Esophagus squamous epithelium (tissue), 5 donors: ENCODE measurements around the gene HOPX. TPM values are rescaled to one million over a fixed set of nuclear protein-coding genes. Genes with fewer than 3 reads are reported as not detected.

Experiments
- DNase-seq: peaks from one replicate; lab custom pipeline; 2025; lab: John Stamatoyannopoulos, UW
- H3K27ac ChIP-seq, 4 donors: fragments of 200-600 bp; sonication (generic); one replicate each; pipeline ENCODE4 v1.5.1; 2016 to 2019; ENCODE audit warnings: mild to moderate bottlenecking in 1 of 4
- H3K27me3 ChIP-seq, 4 donors: fragments of 200-600 bp; sonication (generic); 1 replicate in 3 of 4; 2 replicates in 1 of 4; pipeline versions ENCODE4 v1.5.1 to v1.6.0; 2017 to 2021; ENCODE audit warnings: antibody characterized with exemption in 1 of 4
- H3K36me3 ChIP-seq, 3 donors: fragments of 200-600 bp; sonication (generic); one replicate each; pipeline ENCODE4 v1.5.1; 2016 to 2019
- H3K4me1 ChIP-seq, 3 donors: fragments of 200-600 bp; sonication (generic); one replicate each; pipeline ENCODE4 v1.5.1; 2017 to 2019
- H3K4me3 ChIP-seq, 4 donors: fragments of 200-600 bp; sonication (generic); 1 replicate in 3 of 4; 2 replicates in 1 of 4; pipeline ENCODE4 v1.5.1; 2016 to 2019; ENCODE audit warnings: mild to moderate bottlenecking in 2 of 4, moderate library complexity in 1 of 4
- H3K9me3 ChIP-seq, 3 donors: fragments of 200-600 bp; sonication (generic); one replicate each; pipeline ENCODE4 v1.5.1; 2016 to 2019
- CTCF ChIP-seq, 6 experiments: fragments of 450-650 bp in 4 of 6; fragments of 200-600 bp in 2 of 6; sonication (generic) in 2 of 6; IDR thresholded peaks; one replicate each; pipeline ENCODE4 v1.5.1; 2016 to 2019; ENCODE audit warnings: antibody characterized with exemption in 6 of 6, mild to moderate bottlenecking in 4 of 6, moderate library complexity in 4 of 6
- POLR2A ChIP-seq, 4 donors: fragments of 450-650 bp; IDR thresholded peaks; one replicate each; pipeline ENCODE4 v1.6.1; 2017; ENCODE audit warnings: antibody characterized with exemption in 4 of 4, mild to moderate bottlenecking in 4 of 4, moderate library complexity in 3 of 4
- WGBS, 2 donors: methylation state at CpG; one replicate each; pipeline ENCODE4 v1.1.5; 2018; 5-methylcytosine and 5-hydroxymethylcytosine counted together
- intact Hi-C: fragments of 100-400 bp; cut with DNase I; formaldehyde crosslinking; loops from one replicate; pipeline ENCODE4 v1.15.0; 2022
- total RNA-seq, 4 donors: library from RNA; depleted of rRNA; stranded (reverse); fragments of >200 nt; gene quantifications; one replicate each; pipeline ENCODE4 v1.1.0, GENCODE V29; 2016
- donor health status: DM: yes; HTN: yes; CAD: no.

HOPX gene
- total RNA-seq, 4 donors from 2014 or later = 319 to 373 (median 338) TPM

GRCh38 chr4:56689201-56689969 lies 8.3 kb upstream of the HOPX start:
- no peak for TF ChIP-seq CTCF (IDR thresholded peaks at IDR 0.05)
- no peak for TF ChIP-seq POLR2A (IDR thresholded peaks at IDR 0.05)
- no peaks in the 10 kb centered on the region for H3K4me1 ChIP-seq
- H3K9me3 ChIP-seq = no peaks in the 10 kb centered on the region
- no peaks in the 10 kb centered on the region for H3K27me3 ChIP-seq
- 86% methylated on average over 2 of the region's 2 CpGs for WGBS, 2 donors
- DNase-seq = no peak
- no peaks in the 10 kb centered on the region for H3K36me3 ChIP-seq
- H3K27ac ChIP-seq = no peak overlapping the region
- intact Hi-C loops = no loop called here
- H3K4me3 ChIP-seq = no peak overlapping the region

GRCh38 chr4:56688094-56688647 lies 7.1 kb upstream of the HOPX start:
- no peaks in the 10 kb centered on the region for H3K4me1 ChIP-seq
- H3K27me3 ChIP-seq = no peaks in the 10 kb centered on the region
- no peak for TF ChIP-seq CTCF (IDR thresholded peaks at IDR 0.05)
- TF ChIP-seq POLR2A (IDR thresholded peaks at IDR 0.05) = no peak
- H3K36me3 ChIP-seq = no peaks in the 10 kb centered on the region
- no peak overlapping the region for H3K4me3 ChIP-seq
- intact Hi-C loops = no loop called here
- WGBS, 2 donors = 76 to 78% methylated on average over 2 of the region's 2 CpGs
- no peaks in the 10 kb centered on the region for H3K9me3 ChIP-seq
- H3K27ac ChIP-seq = no peak overlapping the region
- DNase-seq = no peak

DNA sequence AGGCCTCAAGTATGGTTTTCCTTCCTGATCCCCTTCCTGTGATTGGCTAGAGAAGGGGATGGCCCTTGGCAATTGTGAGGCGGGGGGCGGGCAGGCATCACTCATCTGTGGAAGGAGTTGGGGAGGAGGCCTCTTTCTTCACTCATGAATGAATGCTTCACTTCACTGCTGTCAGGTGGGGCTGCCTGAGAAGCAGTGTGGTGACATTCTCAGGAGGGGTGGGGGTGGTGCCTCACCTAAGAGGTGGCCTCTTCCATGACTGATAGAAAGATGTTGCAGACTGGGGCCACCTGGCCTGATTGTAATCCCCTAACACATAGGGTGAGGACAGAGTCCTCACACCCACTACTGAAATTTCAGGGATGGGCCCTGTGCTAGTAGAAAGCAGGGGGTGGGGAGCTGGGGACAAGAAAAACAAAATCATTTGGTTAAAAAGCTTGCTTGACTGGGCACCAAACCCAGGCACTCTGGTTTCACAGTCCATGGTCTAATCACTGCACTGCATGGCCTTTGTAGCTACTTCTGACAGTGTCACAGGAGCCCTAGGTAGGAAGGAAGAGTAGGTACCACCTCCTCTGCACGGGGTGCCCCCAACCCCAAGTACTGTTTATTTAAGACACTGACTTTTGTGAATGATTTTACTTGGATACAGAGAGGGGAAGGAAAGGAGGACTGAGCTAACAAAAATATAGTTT lies 5.6 kb upstream of the HOPX start:
- no peaks in the 10 kb centered on the region for H3K9me3 ChIP-seq
- 60 to 85% methylated on average over 1 to 3 of the region's 3 CpGs for WGBS, 2 donors
- TF ChIP-seq POLR2A (IDR thresholded peaks at IDR 0.05) (no peak), CTCF (IDR thresholded peaks at IDR 0.05) (no peak)
- intact Hi-C loops = no loop called here
- H3K4me1 ChIP-seq = peaks cover 4 to 11% (median 5%) of the 10 kb centered on the region in 3 donors
- peaks cover 0 to 3% (median 0%) of the 10 kb centered on the region in 4 donors for H3K27me3 ChIP-seq
- no peak for DNase-seq
- H3K36me3 ChIP-seq = no peaks in the 10 kb centered on the region
- H3K4me3 ChIP-seq = no peak overlapping the region
- peak overlapping the region in 3 of 4 donors; percentile 34 to 59 (median 37) for H3K27ac ChIP-seq

DNA sequence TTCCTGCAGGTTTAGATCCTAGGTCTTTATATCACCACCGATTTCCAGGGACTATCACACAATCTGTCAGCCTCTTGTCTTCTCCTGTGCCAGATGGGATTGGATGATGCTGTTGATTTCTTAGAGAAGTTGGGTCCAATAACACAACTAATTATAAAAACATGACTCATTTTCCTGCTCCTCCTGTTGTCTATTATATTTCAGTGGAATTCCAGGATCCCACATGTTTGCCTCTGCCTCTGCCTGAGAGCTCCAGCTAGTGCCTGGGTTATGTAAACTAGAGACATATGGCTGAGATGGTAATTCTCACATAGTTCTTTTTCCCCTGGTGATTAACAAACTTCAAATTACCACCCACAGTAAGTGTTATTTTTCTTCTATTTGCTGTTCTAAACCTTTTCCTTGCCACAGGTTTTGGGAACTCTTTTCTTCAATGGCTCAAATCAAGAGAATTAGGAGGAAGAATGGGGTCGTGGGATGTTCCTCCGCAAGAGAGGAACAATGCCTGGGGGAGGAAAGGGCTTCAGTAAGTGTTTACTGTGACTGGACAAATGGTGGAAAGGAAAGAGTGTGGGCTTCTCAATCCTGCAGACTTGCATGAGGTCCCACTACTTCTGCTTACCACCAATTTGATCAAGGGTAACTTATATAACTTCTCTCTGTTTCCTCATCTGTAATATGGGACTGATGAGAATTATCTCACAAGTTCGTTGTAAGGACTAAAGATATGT lies 3.4 kb upstream of the HOPX start:
- Histone ChIP-seq H3K36me3 (no peaks in the 10 kb centered on the region), H3K9me3 (no peaks in the 10 kb centered on the region), H3K27ac (peak overlapping the region in 1 of 4 donors; percentile 50), H3K4me3 (no peak overlapping the region), H3K27me3 (peaks cover 0 to 3% (median 0%) of the 10 kb centered on the region in 4 donors), H3K4me1 (peaks cover 5 to 21% (median 9%) of the 10 kb centered on the region in 3 donors)
- intact Hi-C loops = no loop called here
- DNase-seq = no peak
- TF ChIP-seq CTCF (IDR thresholded peaks at IDR 0.05) (no peak), POLR2A (IDR thresholded peaks at IDR 0.05) (no peak)
- WGBS, 2 donors = 70 to 71% methylated on average over 4 of the region's 4 CpGs
